ENCODE data around the gene GABBR1. TPM values are rescaled to one million over a fixed set of nuclear protein-coding genes. Genes with fewer than 3 reads are reported as not detected.

The GABBR1 gene
- total RNA-seq, 3 donors from 2014 or later: 26.1 to 49.2 (median 48.4) TPM

- Histone ChIP-seq H3K27me3 (no peaks in the 10 kb centered on the region), H3K27ac (no peak overlapping the region), H3K4me1 (no peaks in the 10 kb centered on the region), H3K4me3 (no peak overlapping the region), H3K9me3 (no peaks in the 10 kb centered on the region), H3K36me3 (no peaks in the 10 kb centered on the region)
- intact Hi-C loops (cut with DNase I; ENCODE audit: low total_unique reads): no loop called here
- TF ChIP-seq POLR2AphosphoS5 (IDR thresholded peaks at IDR 0.05) (no peak), POLR2A (IDR thresholded peaks at IDR 0.05) (no peak), CTCF (IDR thresholded peaks at IDR 0.05) (no peak)
- DNase-seq (ENCODE audit: low spot score in 2 of 2): no peak
These were observed 116.9 kb downstream of the GABBR1 start for GRCh38 chr6:29516108-29516507.

DNA sequence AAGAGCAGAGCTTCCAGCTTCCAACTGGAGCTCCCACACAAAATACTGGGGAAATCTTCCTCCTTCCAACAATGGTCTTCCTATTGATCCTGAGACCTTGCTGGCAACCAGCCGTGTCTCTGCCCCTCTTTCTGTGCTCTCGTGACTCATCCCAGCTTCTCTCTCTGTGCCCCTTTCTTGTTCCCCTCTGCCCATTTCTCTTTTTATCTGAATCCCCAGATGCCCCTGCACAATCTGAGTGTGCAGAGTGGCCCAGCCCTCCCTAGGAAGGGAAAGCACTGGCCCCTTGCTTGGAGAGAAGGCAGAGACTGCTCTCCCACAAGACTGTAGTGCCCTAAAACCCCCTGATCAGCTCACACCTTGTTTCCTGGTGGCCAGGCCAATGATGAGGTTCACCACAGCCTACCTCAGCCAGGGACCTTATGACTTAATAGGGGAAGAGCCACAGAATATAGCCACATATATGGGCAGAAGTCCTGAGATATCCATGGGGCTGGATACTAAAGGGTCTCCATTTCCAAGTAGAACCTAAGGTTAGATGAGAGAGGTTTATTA is 122.2 kb downstream of the GABBR1 start:
- Histone ChIP-seq H3K27ac (no peak overlapping the region), H3K4me3 (no peak overlapping the region), H3K9me3 (no peaks in the 10 kb centered on the region), H3K27me3 (no peaks in the 10 kb centered on the region), H3K4me1 (no peaks in the 10 kb centered on the region), H3K36me3 (no peaks in the 10 kb centered on the region)
- TF ChIP-seq POLR2A (IDR thresholded peaks at IDR 0.05) (no peak), CTCF (IDR thresholded peaks at IDR 0.05) (no peak), POLR2AphosphoS5 (IDR thresholded peaks at IDR 0.05) (no peak)
- intact Hi-C loops (cut with DNase I; ENCODE audit: low total_unique reads): no loop called here
- no peak for DNase-seq (ENCODE audit: low spot score in 2 of 2)

DNA sequence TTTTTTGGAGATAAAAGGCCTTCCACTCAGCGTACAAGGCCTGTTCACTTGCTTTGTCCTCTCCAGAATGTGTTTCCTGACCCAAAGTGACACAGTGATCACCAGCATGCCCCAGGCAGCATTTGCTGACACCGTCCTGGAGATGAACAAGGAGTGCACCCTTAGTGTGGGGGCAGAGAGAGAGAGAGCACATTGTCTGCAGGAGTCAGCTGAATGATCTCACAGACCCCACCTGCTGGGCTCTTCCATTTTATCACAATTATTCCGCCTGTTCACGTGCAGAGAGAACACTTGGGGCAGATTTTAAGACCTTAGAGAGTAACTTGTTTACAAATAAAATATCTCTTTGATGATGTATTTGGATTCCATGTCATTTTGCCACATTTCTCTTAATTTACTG is 122.8 kb downstream of the GABBR1 start:
- no peak for TF ChIP-seq POLR2AphosphoS5 (IDR thresholded peaks at IDR 0.05)
- TF ChIP-seq POLR2A (IDR thresholded peaks at IDR 0.05): no peak
- TF ChIP-seq CTCF (IDR thresholded peaks at IDR 0.05): no peak
- no peaks in the 10 kb centered on the region for H3K4me1 ChIP-seq
- H3K27ac ChIP-seq: no peak overlapping the region
- H3K36me3 ChIP-seq: no peaks in the 10 kb centered on the region
- H3K4me3 ChIP-seq: no peak overlapping the region
- peak in 1 of 2 donors; percentile 7 for DNase-seq (ENCODE audit: low spot score in 2 of 2)
- intact Hi-C loops (cut with DNase I; ENCODE audit: low total_unique reads): no loop called here
- H3K9me3 ChIP-seq: no peaks in the 10 kb centered on the region
- H3K27me3 ChIP-seq: no peaks in the 10 kb centered on the region

Other genes starting within 250 kb of the GABBR1 start
- not detected for gene OR12D2, start 237.6 kb downstream of the GABBR1 start, total RNA-seq
- not detected for gene OR12D1, start 218.3 kb downstream of the GABBR1 start, total RNA-seq
- not detected for gene OR10C1, start 193.9 kb downstream of the GABBR1 start, total RNA-seq
- not detected for gene OR11A1, start 176.1 kb downstream of the GABBR1 start, total RNA-seq
- gene OR2H1, start 176.0 kb downstream of the GABBR1 start, total RNA-seq: not detected
- gene MAS1L, start 145.2 kb downstream of the GABBR1 start, total RNA-seq: under 1 TPM in 1 of 3 donors, not detected in 2; 0.48 TPM
- gene UBD, start 73.5 kb downstream of the GABBR1 start, total RNA-seq: 1 to 10 TPM in 2 of 3 donors, under 1 TPM in 1; 0.80 to 2.9 (median 2.0) TPM
- not detected for gene OR2H2, start 48.1 kb downstream of the GABBR1 start, total RNA-seq
- gene MOG, start 23.9 kb upstream of the GABBR1 start, total RNA-seq: not detected
- 1 to 10 TPM in 1 of 3 donors, under 1 TPM in 1, not detected in 1; 0.29 to 2.9 TPM for gene ZFP57, start 48.0 kb upstream of the GABBR1 start, total RNA-seq
- gene HLA-F, start 90.3 kb upstream of the GABBR1 start, total RNA-seq: 10 to 100 TPM; 58.6 to 93.7 (median 64.1) TPM
- gene HLA-G, start 194.6 kb upstream of the GABBR1 start, total RNA-seq: not detected

All from breast epithelium (tissue), 4 donors.